H9 (cell line): ENCODE results near the gene TNNT2. TPM values are rescaled to one million over a fixed set of nuclear protein-coding genes. Genes with fewer than 3 reads are reported as not detected.

Experiments used
- DNase-seq: peaks from one replicate; pipeline ENCODE4 v3.0.0-alpha.2; 2017
- H2AFZ ChIP-seq: one replicate; pipeline ENCODE4 v1.6.1; 2013; ENCODE audit warnings: mild to moderate bottlenecking, low read length, control low read depth, moderate library complexity
- H2AK5ac ChIP-seq: 2 replicates; pipeline ENCODE4 v1.6.1; 2013; ENCODE audit warnings: low read length, control low read depth, mixed read lengths; ENCODE audit not compliant: insufficient read length
- H2BK120ac ChIP-seq: one replicate; pipeline ENCODE4 v1.6.1; 2013; ENCODE audit warnings: low read depth, mild to moderate bottlenecking, low read length, control low read depth, inconsistent platforms; ENCODE audit not compliant: poor library complexity, severe bottlenecking
- H2BK12ac ChIP-seq: 2 replicates; pipeline ENCODE4 v1.6.1; 2013; ENCODE audit warnings: low read length, control low read depth, mixed read lengths, low read depth; ENCODE audit not compliant: insufficient read length
- H2BK15ac ChIP-seq: 2 replicates; pipeline ENCODE4 v1.6.1; 2013; ENCODE audit warnings: low read depth, low read length, control low read depth
- H2BK20ac ChIP-seq: one replicate; pipeline ENCODE4 v1.6.1; 2013; ENCODE audit warnings: low read depth, mild to moderate bottlenecking, low read length, control low read depth, inconsistent platforms; ENCODE audit not compliant: poor library complexity, severe bottlenecking
- H2BK5ac ChIP-seq: 2 replicates; pipeline ENCODE4 v1.6.1; 2013; ENCODE audit warnings: low read length, control low read depth, mixed read lengths; ENCODE audit not compliant: insufficient read length
- H3K14ac ChIP-seq: 2 replicates; pipeline ENCODE4 v1.6.1; 2013; ENCODE audit warnings: low read length, control low read depth; ENCODE audit not compliant: insufficient read depth
- H3K18ac ChIP-seq: 2 replicates; pipeline ENCODE4 v1.6.1; 2013; ENCODE audit warnings: low read depth, mild to moderate bottlenecking, mixed read lengths, low read length, control low read depth; ENCODE audit not compliant: insufficient read length
- H3K23ac ChIP-seq: 2 replicates; pipeline ENCODE4 v1.6.1; 2013; ENCODE audit warnings: low read length, control low read depth, mixed read lengths, low read depth; ENCODE audit not compliant: insufficient read length
- H3K23me2 ChIP-seq: 2 replicates; pipeline ENCODE4 v1.6.1; 2013; ENCODE audit warnings: low read depth, mild to moderate bottlenecking, mixed read lengths, low read length, control low read depth; ENCODE audit not compliant: insufficient read length, poor library complexity, severe bottlenecking
- H3K27ac ChIP-seq: 2 replicates; pipeline ENCODE4 v1.5.1; 2013; ENCODE audit warnings: low read length, control low read depth, mixed read lengths, low read depth; ENCODE audit not compliant: insufficient read length
- H3K27me3 ChIP-seq: 2 replicates; pipeline ENCODE4 v1.6.1; 2013; ENCODE audit warnings: low read length, control low read depth, inconsistent platforms; ENCODE audit not compliant: insufficient read depth
- H3K4ac ChIP-seq: 2 replicates; pipeline ENCODE4 v1.6.1; 2013; ENCODE audit warnings: low read depth, mild to moderate bottlenecking, control low read depth, inconsistent platforms, low read length, moderate library complexity
- H3K4me1 ChIP-seq: 2 replicates; pipeline ENCODE4 v1.6.1; 2013; ENCODE audit warnings: low read length, control low read depth, inconsistent platforms; ENCODE audit not compliant: insufficient read depth
- H3K4me2 ChIP-seq: 2 replicates; pipeline ENCODE4 v1.6.1; 2013; ENCODE audit warnings: low read length, control low read depth, mixed read lengths; ENCODE audit not compliant: insufficient read length, insufficient read depth
- H3K56ac ChIP-seq: 2 replicates; pipeline ENCODE4 v1.6.1; 2013; ENCODE audit warnings: low read depth, mild to moderate bottlenecking, mixed read lengths, low read length, control low read depth; ENCODE audit not compliant: insufficient read length
- H3K79me1 ChIP-seq: 2 replicates; pipeline ENCODE4 v1.6.1; 2013; ENCODE audit warnings: low read depth, mild to moderate bottlenecking, moderate library complexity, low read length, control low read depth, inconsistent platforms; ENCODE audit not compliant: insufficient read depth, poor library complexity, severe bottlenecking
- H3K79me2 ChIP-seq: 2 replicates; pipeline ENCODE4 v1.6.1; 2013; ENCODE audit warnings: low read length, control low read depth, inconsistent platforms; ENCODE audit not compliant: insufficient read depth
- H3K9ac ChIP-seq: 2 replicates; pipeline ENCODE4 v1.6.1; 2013; ENCODE audit warnings: low read length, control low read depth, mixed read lengths; ENCODE audit not compliant: insufficient read length; ENCODE audit errors: extremely low read depth
- H3K9me3 ChIP-seq: one replicate; pipeline ENCODE4 v1.6.1; 2013; ENCODE audit warnings: low read depth, low read length, inconsistent platforms; ENCODE audit not compliant: control insufficient read depth
- H3T11ph ChIP-seq: one replicate; pipeline ENCODE4 v1.6.1; 2013; ENCODE audit warnings: mild to moderate bottlenecking, low read length, control low read depth, inconsistent platforms
- H4K20me1 ChIP-seq: one replicate; pipeline ENCODE4 v1.6.1; 2013; ENCODE audit not compliant: control insufficient read depth, insufficient read length, insufficient read depth
- H4K5ac ChIP-seq: 2 replicates; pipeline ENCODE4 v1.6.1; 2013; ENCODE audit warnings: low read depth, mild to moderate bottlenecking, mixed read lengths, low read length, control low read depth; ENCODE audit not compliant: insufficient read length
- H4K8ac ChIP-seq: replicated peaks from 2 replicates; pipeline ENCODE4 v1.6.1; 2013; ENCODE audit warnings: low read length, control low read depth, mixed read lengths, low read depth; ENCODE audit not compliant: insufficient read length
- H4K91ac ChIP-seq: 2 replicates; pipeline ENCODE4 v1.6.1; 2013; ENCODE audit warnings: low read depth, mild to moderate bottlenecking, moderate library complexity, mixed read lengths, low read length, control low read depth; ENCODE audit not compliant: insufficient read length
- H3K27ac Mint-ChIP-seq, 3 experiments: 2 replicates in 2 of 3; 3 replicates in 1 of 3; pipeline ENCODE4 v1.8.0; 2020 to 2021; ENCODE audit warnings: mixed read lengths in 3 of 3, mild to moderate bottlenecking in 1 of 3, moderate library complexity in 1 of 3
- H3K27me3 Mint-ChIP-seq: 2 replicates; pipeline ENCODE4 v1.8.0; 2021; ENCODE audit warnings: low read depth, mild to moderate bottlenecking, moderate library complexity, mixed read lengths
- H3K36me3 Mint-ChIP-seq, 3 experiments: 2 replicates in 2 of 3; 3 replicates in 1 of 3; pipeline ENCODE4 v1.8.0; 2020 to 2021; ENCODE audit warnings: low read depth in 3 of 3, mixed read lengths in 3 of 3; ENCODE audit not compliant: insufficient read depth in 1 of 3
- H3K4me1 Mint-ChIP-seq, 2 experiments: 2 replicates each; pipeline ENCODE4 v1.8.0; 2020; ENCODE audit warnings: mixed read lengths in 2 of 2
- H3K4me3 Mint-ChIP-seq, 2 experiments: 2 replicates in 1 of 2; 3 replicates in 1 of 2; pipeline ENCODE4 v1.8.0; 2020 to 2021; ENCODE audit warnings: mild to moderate bottlenecking in 2 of 2, mixed read lengths in 2 of 2, moderate library complexity in 1 of 2
- H3K9me3 Mint-ChIP-seq, 2 experiments: 2 replicates in 1 of 2; 3 replicates in 1 of 2; pipeline ENCODE4 v1.8.0; 2020; ENCODE audit warnings: mild to moderate bottlenecking in 2 of 2, mixed read lengths in 2 of 2, moderate library complexity in 1 of 2
- WGBS: extraction: QIAGEN DNeasy Blood & Tissue Kit; methylation state at CpG from one replicate; pipeline ENCODE4 v1.1.7; 2013; ENCODE audit warnings: missing lambda C conversion rate, low lambda C conversion rate, mixed read lengths; ENCODE audit not compliant: insufficient read length; ENCODE audit errors: extremely low coverage; 5-methylcytosine and 5-hydroxymethylcytosine counted together
- total RNA-seq: library from RNA; stranded (reverse); gene quantifications from 2 replicates; pipeline ENCODE4 v1.2.1, GENCODE V29; 2021
- TF ChIP-seq, protein P1 (sequence below): fragments of 200-600 bp; sonication (generic); conservative IDR thresholded peaks from 3 replicates; pipeline ENCODE4 v1.8.0; 2021; ENCODE audit warnings: antibody characterized with exemption, mild to moderate bottlenecking

The TNNT2 gene
- total RNA-seq, 1 experiment from 2014 or later, result 8.6 TPM

DNA sequence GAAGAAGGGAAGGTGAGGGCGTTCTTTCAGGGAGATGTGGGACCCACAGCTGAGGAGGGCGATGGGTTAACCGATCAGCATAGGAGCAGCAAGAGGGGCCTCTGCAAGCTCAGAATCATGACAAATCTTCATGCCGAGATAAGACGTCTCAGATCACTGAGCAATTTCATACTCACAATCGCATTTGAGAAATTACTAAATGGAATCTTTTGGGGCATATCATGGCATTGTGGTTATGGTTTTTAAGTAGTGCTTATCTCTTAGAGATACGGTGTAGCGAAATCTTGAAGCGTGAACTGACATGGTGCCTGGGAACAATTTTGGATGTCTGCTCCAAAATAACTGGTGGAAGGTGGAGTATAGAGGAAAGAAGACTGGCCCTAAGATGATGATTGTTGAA is 6.2 kb downstream of the TNNT2 start:
- no peaks in the 10 kb centered on the region for H3K36me3 Mint-ChIP-seq
- Histone ChIP-seq H3K4me1 (peaks cover 19% of the 10 kb centered on the region; the same call in 1 of the 2 replicates), H2AFZ (no peak overlapping the region), H2BK12ac (no peak overlapping the region), H4K91ac (no peak overlapping the region), H3K18ac (no peak overlapping the region), H3K23ac (no peak overlapping the region), H4K20me1 (no peaks in the 10 kb centered on the region), H3K79me2 (no peaks in the 10 kb centered on the region), H3T11ph (no peak overlapping the region), H3K27me3 (no peaks in the 10 kb centered on the region; the same call in 1 of the 2 replicates), H3K79me1 (no peaks in the 10 kb centered on the region), H2BK15ac (no peak overlapping the region), H4K5ac (no peak overlapping the region), H3K4me2 (no peak overlapping the region), H2BK5ac (no peak overlapping the region), H3K9me3 (no peaks in the 10 kb centered on the region), H2BK120ac (no peak overlapping the region), H2BK20ac (no peak overlapping the region), H4K8ac (no peak overlapping the region), H3K56ac (no peak overlapping the region), H3K23me2 (no peaks in the 10 kb centered on the region), H2AK5ac (no peak overlapping the region), H3K27ac (no peak overlapping the region), H3K9ac (no peak overlapping the region), H3K4ac (no peak overlapping the region), H3K14ac (no peak overlapping the region)
- H3K4me3 Mint-ChIP-seq, result no peak overlapping the region
- TF ChIP-seq, protein P1, sequence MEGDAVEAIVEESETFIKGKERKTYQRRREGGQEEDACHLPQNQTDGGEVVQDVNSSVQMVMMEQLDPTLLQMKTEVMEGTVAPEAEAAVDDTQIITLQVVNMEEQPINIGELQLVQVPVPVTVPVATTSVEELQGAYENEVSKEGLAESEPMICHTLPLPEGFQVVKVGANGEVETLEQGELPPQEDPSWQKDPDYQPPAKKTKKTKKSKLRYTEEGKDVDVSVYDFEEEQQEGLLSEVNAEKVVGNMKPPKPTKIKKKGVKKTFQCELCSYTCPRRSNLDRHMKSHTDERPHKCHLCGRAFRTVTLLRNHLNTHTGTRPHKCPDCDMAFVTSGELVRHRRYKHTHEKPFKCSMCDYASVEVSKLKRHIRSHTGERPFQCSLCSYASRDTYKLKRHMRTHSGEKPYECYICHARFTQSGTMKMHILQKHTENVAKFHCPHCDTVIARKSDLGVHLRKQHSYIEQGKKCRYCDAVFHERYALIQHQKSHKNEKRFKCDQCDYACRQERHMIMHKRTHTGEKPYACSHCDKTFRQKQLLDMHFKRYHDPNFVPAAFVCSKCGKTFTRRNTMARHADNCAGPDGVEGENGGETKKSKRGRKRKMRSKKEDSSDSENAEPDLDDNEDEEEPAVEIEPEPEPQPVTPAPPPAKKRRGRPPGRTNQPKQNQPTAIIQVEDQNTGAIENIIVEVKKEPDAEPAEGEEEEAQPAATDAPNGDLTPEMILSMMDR, result no peak
- no peak overlapping the region for H3K27ac Mint-ChIP-seq
- no CpG with 5 or more reads among the region's 9 CpGs for WGBS
- H3K9me3 Mint-ChIP-seq, result no peaks in the 10 kb centered on the region
- DNase-seq, result no peak
- H3K27me3 Mint-ChIP-seq, result peaks cover 19% of the 10 kb centered on the region
- H3K4me1 Mint-ChIP-seq, result peaks cover 47 to 48% of the 10 kb centered on the region in 2 experiments
